Transverse colon (tissue), 4 donors: Measurements from ENCODE around the gene JCAD. TPM values are rescaled to one million over a fixed set of nuclear protein-coding genes. Genes with fewer than 3 reads are reported as not detected.
A peak's percentile ranks its signal among the peaks of the same experiment; 100 is the strongest.

Experiments
- DNase-seq: peaks from one replicate; pipeline ENCODE4 v3.0.0-alpha.2; 2019
- H3K27ac ChIP-seq, 4 donors: fragments of 200-600 bp; sonication (generic); 2 replicates each; pipeline ENCODE4 v1.5.1; 2016 to 2018; ENCODE audit warnings: inconsistent platforms in 4 of 4
- H3K27me3 ChIP-seq: fragments of 200-600 bp; sonication (generic); 2 replicates; pipeline ENCODE4 v1.5.1; 2017; ENCODE audit warnings: inconsistent platforms
- H3K36me3 ChIP-seq, 4 donors: fragments of 200-600 bp; sonication (generic); 2 replicates each; pipeline ENCODE4 v1.5.1; 2017 to 2019; ENCODE audit warnings: inconsistent platforms in 4 of 4
- H3K4me1 ChIP-seq, 4 donors: fragments of 200-600 bp; sonication (generic); 2 replicates each; pipeline ENCODE4 v1.5.1; 2017 to 2020; ENCODE audit warnings: inconsistent platforms in 4 of 4
- H3K4me3 ChIP-seq, 4 donors: fragments of 200-600 bp; sonication (generic); 1 replicate in 1 of 4; 2 replicates in 3 of 4; pipeline versions ENCODE4 v1.5.1 to v1.6.1; 2017 to 2019; ENCODE audit warnings: inconsistent platforms in 4 of 4
- H3K9me3 ChIP-seq, 2 donors: fragments of 200-600 bp; sonication (generic); 2 replicates each; pipeline ENCODE4 v1.5.1; 2017 to 2019; ENCODE audit warnings: inconsistent platforms in 2 of 2
- EP300 ChIP-seq: sonication (generic); formaldehyde crosslinking; IDR thresholded peaks from one replicate; pipeline ENCODE4 v1.6.1; 2017; ENCODE audit warnings: antibody characterized with exemption, low read depth
- POLR2A ChIP-seq: fragments of 450-650 bp; IDR thresholded peaks from one replicate; pipeline ENCODE4 v1.6.1; 2016; ENCODE audit warnings: antibody characterized with exemption, mild to moderate bottlenecking, moderate library complexity
- POLR2AphosphoS5 ChIP-seq, 3 donors: sonication (generic); formaldehyde crosslinking; IDR thresholded peaks; one replicate each; pipeline ENCODE4 v1.6.1; 2016; ENCODE audit warnings: antibody characterized with exemption in 3 of 3
- WGBS, 2 donors: methylation state at CpG; one replicate each; pipeline ENCODE4 v1.1.5; 2018; ENCODE audit warnings: low coverage in 1 of 2; 5-methylcytosine and 5-hydroxymethylcytosine counted together
- in situ Hi-C, 4 donors: fragments of 200-750 bp; cut with MboI; loops; one replicate each; pipeline versions ENCODE4 v1.15.0 to v1.15.1; 2017; ENCODE audit warnings: low sequenced_read_pairs in 3 of 4, low pct_ligation_motif_present in 1 of 4, low pct_unique_long_range_greater_than_20kb in 1 of 4
- intact Hi-C: fragments of 100-400 bp; cut with DNase I; formaldehyde crosslinking; loops from one replicate; pipeline ENCODE4 v1.15.1; 2023; ENCODE audit warnings: low total_unique reads
- total RNA-seq, 4 donors: library from RNA; depleted of rRNA; stranded (reverse); fragments of >200 nt; gene quantifications; one replicate each; pipeline ENCODE4 v1.1.0, GENCODE V29; 2016
- TF ChIP-seq, protein P1 (sequence below), 5 experiments: fragments of 200-600 bp in 3 of 5; fragments of 450-650 bp in 2 of 5; sonication (generic) in 3 of 5; IDR thresholded peaks; 1 replicate in 2 of 5; 2 replicates in 3 of 5; pipeline ENCODE4 v1.5.1; 2016 to 2017; ENCODE audit warnings: antibody characterized with exemption in 5 of 5, inconsistent platforms in 3 of 5, mild to moderate bottlenecking in 2 of 5, moderate library complexity in 1 of 5

JCAD gene
- total RNA-seq, 4 donors from 2014 or later = 13.0 to 40.8 (median 19.9) TPM

DNA sequence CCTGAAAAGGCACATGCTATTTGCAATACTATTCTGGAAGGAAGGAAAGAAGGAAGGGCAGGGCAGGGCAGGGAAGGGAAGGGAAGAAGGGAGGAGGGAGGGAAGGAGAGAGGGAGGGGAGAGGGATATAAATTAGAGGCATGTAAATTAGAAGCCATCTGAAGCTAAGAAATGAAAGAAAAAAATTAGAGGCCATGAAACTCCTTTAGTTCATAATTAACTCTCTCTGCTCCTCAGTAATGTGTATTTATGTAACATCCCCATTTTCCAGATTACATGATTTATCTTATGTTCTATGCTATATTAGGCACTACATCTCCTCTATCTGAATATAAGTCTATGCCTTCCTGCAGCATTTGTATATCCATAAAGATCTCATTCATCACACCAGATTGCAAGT, 12.7 kb upstream of the JCAD start:
- H3K36me3 ChIP-seq = no peaks in the 10 kb centered on the region
- no peaks in the 10 kb centered on the region for H3K27me3 ChIP-seq
- no peaks in the 10 kb centered on the region for H3K4me1 ChIP-seq
- in situ Hi-C loops = no loop called here
- intact Hi-C loops = no loop called here
- no peak for DNase-seq
- TF ChIP-seq POLR2AphosphoS5 (IDR thresholded peaks at IDR 0.05) (no peak), POLR2A (no peak), EP300 (no peak)
- TF ChIP-seq, protein P1, sequence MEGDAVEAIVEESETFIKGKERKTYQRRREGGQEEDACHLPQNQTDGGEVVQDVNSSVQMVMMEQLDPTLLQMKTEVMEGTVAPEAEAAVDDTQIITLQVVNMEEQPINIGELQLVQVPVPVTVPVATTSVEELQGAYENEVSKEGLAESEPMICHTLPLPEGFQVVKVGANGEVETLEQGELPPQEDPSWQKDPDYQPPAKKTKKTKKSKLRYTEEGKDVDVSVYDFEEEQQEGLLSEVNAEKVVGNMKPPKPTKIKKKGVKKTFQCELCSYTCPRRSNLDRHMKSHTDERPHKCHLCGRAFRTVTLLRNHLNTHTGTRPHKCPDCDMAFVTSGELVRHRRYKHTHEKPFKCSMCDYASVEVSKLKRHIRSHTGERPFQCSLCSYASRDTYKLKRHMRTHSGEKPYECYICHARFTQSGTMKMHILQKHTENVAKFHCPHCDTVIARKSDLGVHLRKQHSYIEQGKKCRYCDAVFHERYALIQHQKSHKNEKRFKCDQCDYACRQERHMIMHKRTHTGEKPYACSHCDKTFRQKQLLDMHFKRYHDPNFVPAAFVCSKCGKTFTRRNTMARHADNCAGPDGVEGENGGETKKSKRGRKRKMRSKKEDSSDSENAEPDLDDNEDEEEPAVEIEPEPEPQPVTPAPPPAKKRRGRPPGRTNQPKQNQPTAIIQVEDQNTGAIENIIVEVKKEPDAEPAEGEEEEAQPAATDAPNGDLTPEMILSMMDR (IDR thresholded peaks at IDR 0.05) = no peak
- H3K27ac ChIP-seq = no peak overlapping the region
- no peak overlapping the region for H3K4me3 ChIP-seq
- no peaks in the 10 kb centered on the region for H3K9me3 ChIP-seq

DNA sequence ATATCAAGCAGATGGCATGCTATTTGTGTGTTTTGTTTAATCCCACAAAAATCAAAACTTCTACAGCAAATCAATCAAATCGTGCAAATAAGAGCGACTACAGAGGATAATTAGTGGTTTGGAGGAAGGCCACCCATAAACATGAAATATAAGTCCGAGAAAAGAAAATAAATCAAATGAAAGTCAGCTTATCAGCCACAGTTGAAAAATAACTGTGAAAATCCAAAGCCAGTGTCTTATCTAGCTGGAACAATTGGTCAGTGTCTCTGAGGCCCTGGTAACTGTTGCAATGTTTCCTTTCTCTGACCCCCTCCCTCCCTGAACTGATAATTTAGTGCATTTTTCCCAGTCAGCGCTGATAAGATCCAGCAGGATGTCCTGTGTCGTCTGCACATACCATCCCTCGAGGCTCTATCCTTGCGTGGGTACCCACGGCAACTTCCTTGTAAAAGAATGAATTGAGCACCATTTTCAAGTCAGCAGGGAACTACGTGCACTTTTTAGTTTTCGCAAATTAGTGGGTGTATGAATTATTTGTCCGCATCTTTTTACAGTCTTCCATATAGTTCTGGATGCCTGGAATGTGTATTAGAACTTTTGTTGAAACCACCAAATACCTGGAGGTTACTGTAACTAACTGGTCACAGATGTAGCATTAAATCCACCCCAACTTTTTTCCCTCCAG, 10.8 kb upstream of the JCAD start:
- intact Hi-C loops (no loop called here), in situ Hi-C loops (no loop called here)
- no peak overlapping the region for H3K27ac ChIP-seq
- no peaks in the 10 kb centered on the region for H3K36me3 ChIP-seq
- H3K4me3 ChIP-seq = no peak overlapping the region
- H3K4me1 ChIP-seq = no peaks in the 10 kb centered on the region
- H3K27me3 ChIP-seq = no peaks in the 10 kb centered on the region
- DNase-seq = no peak
- no peak for TF ChIP-seq POLR2AphosphoS5 (IDR thresholded peaks at IDR 0.05)
- TF ChIP-seq, protein P1 (IDR thresholded peaks at IDR 0.05) = no peak
- TF ChIP-seq EP300 = no peak
- no peak for TF ChIP-seq POLR2A
- WGBS, 2 donors = 72 to 77% methylated on average over 8 to 11 of the region's 11 CpGs
- no peaks in the 10 kb centered on the region for H3K9me3 ChIP-seq

DNA sequence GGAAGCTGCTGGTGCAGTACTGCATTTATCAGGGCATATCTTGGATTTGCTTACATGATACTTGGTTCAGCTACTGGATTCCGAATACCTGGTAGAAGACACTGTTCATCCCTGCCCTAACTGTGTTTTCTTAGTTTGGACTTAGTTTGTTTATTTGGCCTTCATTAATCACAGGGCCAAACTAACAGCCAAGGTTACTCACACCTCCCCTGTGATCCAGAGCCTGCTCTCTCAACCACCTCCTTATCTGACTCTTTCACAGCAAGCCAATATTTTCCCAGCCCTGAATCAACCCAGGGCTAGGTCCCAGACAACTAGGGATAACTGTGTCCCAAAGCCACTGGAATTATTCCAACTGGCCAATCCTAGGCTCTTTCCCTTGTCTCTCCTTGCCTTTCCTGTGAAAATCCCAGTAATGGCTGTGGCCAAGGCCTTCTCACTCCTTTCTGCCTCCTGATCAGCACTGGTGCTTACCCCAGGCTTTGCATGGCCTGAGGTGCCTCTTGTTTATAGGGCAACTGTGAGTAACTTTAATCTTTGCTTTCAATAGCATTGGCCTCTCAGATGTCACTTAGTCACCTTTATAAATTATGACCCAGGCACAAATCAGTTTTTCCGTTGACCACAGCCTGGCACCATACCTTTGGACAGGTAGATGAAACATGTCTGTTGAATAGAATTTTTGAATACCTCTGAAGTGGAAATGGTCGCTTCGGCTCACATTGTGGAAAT, 9.3 kb upstream of the JCAD start:
- in situ Hi-C loops = no loop called here
- DNase-seq = no peak
- TF ChIP-seq, protein P1 (IDR thresholded peaks at IDR 0.05) = no peak
- TF ChIP-seq EP300 (no peak), POLR2A (no peak), POLR2AphosphoS5 (IDR thresholded peaks at IDR 0.05) (no peak)
- intact Hi-C loops = no loop called here
- Histone ChIP-seq H3K27me3 (no peaks in the 10 kb centered on the region), H3K36me3 (no peaks in the 10 kb centered on the region), H3K27ac (no peak overlapping the region), H3K4me1 (no peaks in the 10 kb centered on the region), H3K4me3 (no peak overlapping the region), H3K9me3 (no peaks in the 10 kb centered on the region)
- 80 to 90% methylated on average over 2 to 4 of the region's 4 CpGs for WGBS, 2 donors

DNA sequence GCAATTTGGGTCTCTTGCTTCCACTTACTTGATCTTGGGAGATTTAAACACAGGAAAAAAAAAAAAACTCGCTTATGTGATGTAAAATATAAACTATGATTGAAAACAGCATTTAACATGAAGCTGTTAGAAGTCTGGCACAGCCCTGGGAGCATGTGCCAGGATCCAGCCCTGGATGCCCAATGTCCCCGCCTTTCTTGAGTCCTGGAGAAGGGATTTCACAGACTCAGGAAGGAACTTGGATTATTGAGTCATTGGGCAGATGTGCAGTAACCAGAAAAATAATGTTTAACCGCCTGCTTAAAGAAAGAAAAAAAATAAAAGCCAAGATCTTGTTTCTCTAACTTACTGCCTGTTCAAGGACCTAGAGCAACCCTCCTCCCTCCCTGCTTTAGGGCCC, 3.7 kb upstream of the JCAD start:
- H3K36me3 ChIP-seq = no peaks in the 10 kb centered on the region
- TF ChIP-seq POLR2AphosphoS5 (IDR thresholded peaks at IDR 0.05) (no peak), EP300 (no peak), POLR2A (no peak)
- TF ChIP-seq, protein P1 (IDR thresholded peaks at IDR 0.05) = no peak
- H3K4me3 ChIP-seq = no peak overlapping the region
- 52 to 69% methylated on average over 3 of the region's 3 CpGs for WGBS, 2 donors
- DNase-seq = no peak
- peak overlapping the region in 1 of 4 donors; percentile 3 for H3K27ac ChIP-seq
- peaks cover 33% of the 10 kb centered on the region for H3K27me3 ChIP-seq
- no peaks in the 10 kb centered on the region for H3K9me3 ChIP-seq
- intact Hi-C loops (no loop called here), in situ Hi-C loops (no loop called here)
- peaks cover 0 to 11% (median 0%) of the 10 kb centered on the region in 4 donors for H3K4me1 ChIP-seq
